CD14-positive monocyte (primary cell): ENCODE measurements around the gene ESYT1. TPM values are rescaled to one million over a fixed set of nuclear protein-coding genes. Genes with fewer than 3 reads are reported as not detected.

Source experiments
- DNase-seq, 3 donors: peaks; one replicate each; pipeline ENCODE4 v3.0.0-alpha.2; 2011 to 2022
- H2AFZ ChIP-seq: 2 replicates; pipeline ENCODE4 v1.6.0; 2012; ENCODE audit warnings: mild to moderate bottlenecking, low read depth, low read length, inconsistent platforms; ENCODE audit not compliant: insufficient read depth, poor library complexity, severe bottlenecking
- H3K27ac ChIP-seq, 2 donors: 1 replicate in 1 of 2; 2 replicates in 1 of 2; pipeline ENCODE4 v1.5.1; 2012 to 2013; ENCODE audit warnings: low read length in 2 of 2, control low read depth in 1 of 2, inconsistent platforms in 1 of 2, low read depth in 1 of 2, mild to moderate bottlenecking in 1 of 2
- H3K27me3 ChIP-seq, 2 donors: one replicate each; pipeline versions ENCODE4 v1.6.0 to v1.6.1; 2011 to 2013; ENCODE audit warnings: low read length in 2 of 2; ENCODE audit not compliant: control insufficient read depth in 2 of 2, insufficient read depth in 2 of 2
- H3K36me3 ChIP-seq, 2 donors: replicated peaks in 1 of 2; 1 replicate in 1 of 2; 2 replicates in 1 of 2; pipeline versions ENCODE4 v1.5.1 to v1.6.1; 2012 to 2013; ENCODE audit warnings: low read length in 2 of 2, control low read depth in 1 of 2, inconsistent platforms in 1 of 2, mild to moderate bottlenecking in 1 of 2; ENCODE audit not compliant: insufficient read depth in 2 of 2, control insufficient read depth in 1 of 2
- H3K4me1 ChIP-seq, 2 donors: 1 replicate in 1 of 2; 2 replicates in 1 of 2; pipeline versions ENCODE4 v1.5.1 to v1.6.1; 2012 to 2013; ENCODE audit warnings: low read length in 2 of 2, control low read depth in 1 of 2, inconsistent platforms in 1 of 2, mild to moderate bottlenecking in 1 of 2, moderate library complexity in 1 of 2; ENCODE audit not compliant: insufficient read depth in 2 of 2, control insufficient read depth in 1 of 2
- H3K4me2 ChIP-seq: replicated peaks from 2 replicates; pipeline ENCODE3; 2012; ENCODE audit warnings: low read length, moderate library complexity, mild to moderate bottlenecking; ENCODE audit not compliant: poor library complexity, severe bottlenecking; ENCODE audit errors: extremely low read depth
- H3K4me3 ChIP-seq, 3 experiments: fragments of 200-600 bp in 1 of 3; sonication (generic) in 1 of 3; replicated peaks in 1 of 3; 1 replicate in 2 of 3; 2 replicates in 1 of 3; pipeline ENCODE4 v1.5.1; 2011 to 2013; ENCODE audit warnings: low read length in 3 of 3, mild to moderate bottlenecking in 3 of 3, control low read depth in 2 of 3, low read depth in 2 of 3, inconsistent platforms in 1 of 3, moderate library complexity in 1 of 3
- H3K79me2 ChIP-seq: 2 replicates; pipeline ENCODE4 v1.6.0; 2012; ENCODE audit warnings: mild to moderate bottlenecking, control low read depth, inconsistent platforms, low read length, moderate library complexity; ENCODE audit not compliant: insufficient read depth
- H3K9ac ChIP-seq: 2 replicates; pipeline ENCODE4 v1.6.0; 2017; ENCODE audit warnings: low read length, mild to moderate bottlenecking; ENCODE audit not compliant: insufficient read depth, poor library complexity, severe bottlenecking
- H3K9me3 ChIP-seq, 2 donors: replicated peaks in 1 of 2; 1 replicate in 1 of 2; 2 replicates in 1 of 2; pipeline versions ENCODE4 v1.5.1 to v1.6.1; 2012 to 2013; ENCODE audit warnings: low read length in 2 of 2, control low read depth in 1 of 2; ENCODE audit not compliant: control insufficient read depth in 1 of 2, insufficient read depth in 1 of 2
- H4K20me1 ChIP-seq: 2 replicates; pipeline ENCODE4 v1.6.0; 2012; ENCODE audit warnings: mild to moderate bottlenecking, low read length, control low read depth, moderate library complexity; ENCODE audit not compliant: insufficient read depth
- H3K27ac Mint-ChIP-seq, 7 donors: one replicate each; pipeline ENCODE4 v1.8.0; 2020; ENCODE audit warnings: mild to moderate bottlenecking in 7 of 7, mixed read lengths in 7 of 7, moderate library complexity in 6 of 7, inconsistent platforms in 2 of 7
- H3K27me3 Mint-ChIP-seq, 3 donors: one replicate each; pipeline ENCODE4 v1.8.0; 2021 to 2022; ENCODE audit warnings: low read depth in 3 of 3, mild to moderate bottlenecking in 3 of 3, mixed read lengths in 3 of 3, moderate library complexity in 3 of 3, inconsistent platforms in 1 of 3
- H3K36me3 Mint-ChIP-seq, 2 donors: one replicate each; pipeline ENCODE4 v1.8.0; 2020; ENCODE audit warnings: mixed read lengths in 2 of 2, inconsistent platforms in 1 of 2, mild to moderate bottlenecking in 1 of 2
- H3K4me1 Mint-ChIP-seq: one replicate; pipeline ENCODE4 v1.8.0; 2020; ENCODE audit warnings: mild to moderate bottlenecking, mixed read lengths
- H3K4me3 Mint-ChIP-seq, 2 donors: one replicate each; pipeline ENCODE4 v1.8.0; 2020; ENCODE audit warnings: mild to moderate bottlenecking in 2 of 2, mixed read lengths in 2 of 2, moderate library complexity in 1 of 2
- H3K9me3 Mint-ChIP-seq, 7 donors: one replicate each; pipeline ENCODE4 v1.8.0; 2020 to 2022; ENCODE audit warnings: mixed read lengths in 7 of 7, mild to moderate bottlenecking in 6 of 7, moderate library complexity in 6 of 7, inconsistent platforms in 2 of 7
- WGBS: methylation state at CpG from one replicate; pipeline ENCODE4 v1.1.5; 2013; ENCODE audit warnings: missing lambda C conversion rate; ENCODE audit not compliant: insufficient coverage; 5-methylcytosine and 5-hydroxymethylcytosine counted together
- intact Hi-C, 2 donors: fragments of 100-400 bp; cut with micrococcal nuclease; formaldehyde crosslinking; loops; one replicate each; pipeline versions ENCODE4 v1.15.0 to v1.15.1; 2023
- polyA plus RNA-seq, 3 donors: library from polyadenylated mRNA; depleted of rRNA in 1 of 3; unstranded in 2 of 3; stranded (reverse) in 1 of 3; fragments of 300-500 nt in 2 of 3; fragments of >200 nt in 1 of 3; fragmentation: Illumina TruSeq in 2 of 3; gene quantifications; 1 replicate in 2 of 3; 2 replicates in 1 of 3; pipeline ENCODE4 v1.2.3, GENCODE V29; 2012 to 2021
- TF ChIP-seq, protein P1 (sequence below): fragments of 200-600 bp; IDR thresholded peaks from one replicate; pipeline ENCODE4 v1.8.0; 2022; ENCODE audit warnings: antibody characterized with exemption, mild to moderate bottlenecking

Gene ESYT1
- polyA plus RNA-seq, 3 donors, result 74.2 to 81.1 (median 74.6) TPM

GRCh38 chr12:56114084-56114483 is 14.0 kb upstream of the ESYT1 start:
- Mint-ChIP-seq H3K4me1 (peaks cover 21% of the 10 kb centered on the region), H3K4me3 (no peak overlapping the region), H3K27ac (no peak overlapping the region), H3K27me3 (no peaks in the 10 kb centered on the region), H3K36me3 (peaks cover 50 to 53% of the 10 kb centered on the region in 2 donors), H3K9me3 (no peaks in the 10 kb centered on the region)
- WGBS, result no CpG with 5 or more reads among the region's 1 CpG
- H2AFZ ChIP-seq, result no peak overlapping the region
- peaks cover 22 to 24% of the 10 kb centered on the region in 2 donors for H3K4me1 ChIP-seq
- intact Hi-C loops, result loop anchor here in 1 of 2 donors (10.0 kb wide), 2 partner anchors 139 to 289 kb away; partner anchors contain the start of genes DNAJC14 and RAB5B
- no peaks in the 10 kb centered on the region for H3K27me3 ChIP-seq
- H3K4me3 ChIP-seq, result no peak overlapping the region
- no peak overlapping the region for H3K27ac ChIP-seq
- no peaks in the 10 kb centered on the region for H3K9me3 ChIP-seq
- H3K79me2 ChIP-seq, result peaks cover 23% of the 10 kb centered on the region
- DNase-seq, result no peak
- H3K4me2 ChIP-seq, result no peak overlapping the region
- no peak overlapping the region for H3K9ac ChIP-seq
- TF ChIP-seq, protein P1, sequence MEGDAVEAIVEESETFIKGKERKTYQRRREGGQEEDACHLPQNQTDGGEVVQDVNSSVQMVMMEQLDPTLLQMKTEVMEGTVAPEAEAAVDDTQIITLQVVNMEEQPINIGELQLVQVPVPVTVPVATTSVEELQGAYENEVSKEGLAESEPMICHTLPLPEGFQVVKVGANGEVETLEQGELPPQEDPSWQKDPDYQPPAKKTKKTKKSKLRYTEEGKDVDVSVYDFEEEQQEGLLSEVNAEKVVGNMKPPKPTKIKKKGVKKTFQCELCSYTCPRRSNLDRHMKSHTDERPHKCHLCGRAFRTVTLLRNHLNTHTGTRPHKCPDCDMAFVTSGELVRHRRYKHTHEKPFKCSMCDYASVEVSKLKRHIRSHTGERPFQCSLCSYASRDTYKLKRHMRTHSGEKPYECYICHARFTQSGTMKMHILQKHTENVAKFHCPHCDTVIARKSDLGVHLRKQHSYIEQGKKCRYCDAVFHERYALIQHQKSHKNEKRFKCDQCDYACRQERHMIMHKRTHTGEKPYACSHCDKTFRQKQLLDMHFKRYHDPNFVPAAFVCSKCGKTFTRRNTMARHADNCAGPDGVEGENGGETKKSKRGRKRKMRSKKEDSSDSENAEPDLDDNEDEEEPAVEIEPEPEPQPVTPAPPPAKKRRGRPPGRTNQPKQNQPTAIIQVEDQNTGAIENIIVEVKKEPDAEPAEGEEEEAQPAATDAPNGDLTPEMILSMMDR, result no peak
- peaks cover 44 to 46% of the 10 kb centered on the region in 2 donors for H3K36me3 ChIP-seq
- no peaks in the 10 kb centered on the region for H4K20me1 ChIP-seq

DNA sequence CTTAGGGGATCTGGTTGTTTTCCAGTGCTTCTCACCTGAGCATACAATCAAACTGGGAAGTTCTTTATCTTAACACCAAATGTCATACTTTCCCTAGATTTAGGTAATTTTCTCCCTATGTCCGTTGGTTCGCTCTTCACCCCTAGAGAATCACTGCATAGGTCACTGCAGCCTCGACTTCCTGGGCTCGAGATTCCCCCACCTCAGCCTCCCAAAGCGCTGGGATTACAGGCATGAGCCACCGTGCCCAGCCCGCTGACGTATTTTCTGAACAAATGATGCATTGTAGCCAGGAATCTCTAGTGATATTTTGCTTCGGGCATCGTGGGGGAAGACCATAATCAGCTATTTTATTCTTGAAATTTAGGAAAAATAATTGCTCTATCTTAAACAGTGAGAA is 12.7 kb upstream of the ESYT1 start:
- no peaks in the 10 kb centered on the region for H3K27me3 ChIP-seq
- TF ChIP-seq, protein P1, result no peak
- peaks cover 42 to 45% of the 10 kb centered on the region in 2 donors for H3K36me3 Mint-ChIP-seq
- DNase-seq, result no peak
- peaks cover 30 to 31% of the 10 kb centered on the region in 2 donors for H3K4me1 ChIP-seq
- H3K27me3 Mint-ChIP-seq, result no peaks in the 10 kb centered on the region
- peaks cover 36% of the 10 kb centered on the region for H3K79me2 ChIP-seq
- intact Hi-C loops, result loop anchor here (5.0 to 10.0 kb wide), 4 partner anchors 37 to 291 kb away; partner anchors contain the start of genes RPS26 (in 2 of the 2), DNAJC14 (in 1 of the 2), MYL6B (in 1 of the 2) and RAB5B (in 1 of the 2)
- peaks cover 34 to 38% of the 10 kb centered on the region in 2 donors for H3K36me3 ChIP-seq
- H3K9me3 Mint-ChIP-seq, result no peaks in the 10 kb centered on the region
- no peaks in the 10 kb centered on the region for H3K9me3 ChIP-seq
- 85% methylated on average over 6 of the region's 10 CpGs for WGBS
- peak overlapping the region; percentile 91 for H3K9ac ChIP-seq
- peaks cover 9% of the 10 kb centered on the region for H4K20me1 ChIP-seq
- peak overlapping the region; percentile 83 for H2AFZ ChIP-seq
- peak overlapping the region; percentile 88 to 97 (median 89) for H3K4me3 ChIP-seq
- H3K4me2 ChIP-seq, result peak overlapping the region; percentile 85
- peak overlapping the region in 1 of 2 donors; percentile 98 for H3K27ac ChIP-seq
- H3K4me1 Mint-ChIP-seq, result peaks cover 29% of the 10 kb centered on the region
- H3K4me3 Mint-ChIP-seq, result peak overlapping the region; percentile 95 to 98
- peak overlapping the region; percentile 97 to 100 (median 99) for H3K27ac Mint-ChIP-seq
